Uterus (tissue), 2 donors: Measurements from ENCODE around the gene FBXW12.

Experiments
- CTCF ChIP-seq, 4 experiments: fragments of 200-600 bp in 2 of 4; fragments of 450-650 bp in 2 of 4; sonication (generic) in 2 of 4; IDR thresholded peaks; one replicate each; pipeline ENCODE4 v1.5.1; 2016 to 2019; ENCODE audit warnings: antibody characterized with exemption in 4 of 4, mild to moderate bottlenecking in 2 of 4, moderate library complexity in 1 of 4
- POLR2A ChIP-seq, 2 donors: fragments of 450-650 bp; IDR thresholded peaks; one replicate each; pipeline ENCODE4 v1.6.1; 2016; ENCODE audit warnings: antibody characterized with exemption in 2 of 2, mild to moderate bottlenecking in 1 of 2, moderate library complexity in 1 of 2

GRCh38 chr3:48435223-48435595 lies 63.2 kb downstream of the FBXW12 start:
- no peak for TF ChIP-seq CTCF (IDR thresholded peaks at IDR 0.05)
- TF ChIP-seq POLR2A (IDR thresholded peaks at IDR 0.05): no peak
